Endothelial cell of umbilical vein (primary cell): Measurements from ENCODE around the gene IP6K1.
"Not testable (repeated sequence)": the region's sequence is repeated elsewhere in the genome, so short reads cannot be mapped to it uniquely, and the experiment has no call there.

Experiments
- CTCF ChIP-seq, 2 donors: IDR thresholded peaks; 1 replicate in 1 of 2; 2 replicates in 1 of 2; pipeline ENCODE4 v1.5.1; 2011; ENCODE audit warnings: low read length in 2 of 2, mild to moderate bottlenecking in 2 of 2, moderate library complexity in 2 of 2, control low read depth in 1 of 2, inconsistent platforms in 1 of 2, low read depth in 1 of 2; ENCODE audit not compliant: insufficient read depth in 1 of 2; ENCODE audit errors: extremely low read depth in 1 of 2
- EZH2 ChIP-seq: IDR thresholded peaks from 2 replicates; pipeline ENCODE4 v1.6.1; 2012; ENCODE audit warnings: borderline replicate concordance, low read depth, mild to moderate bottlenecking, moderate library complexity, low read length, inconsistent platforms; ENCODE audit not compliant: severe bottlenecking
- GATA2 ChIP-seq: IDR thresholded peaks from 2 replicates; pipeline ENCODE4 v1.7.0; 2011; ENCODE audit warnings: low read depth, mild to moderate bottlenecking, moderate library complexity, mixed read lengths, low read length; ENCODE audit not compliant: insufficient read length, insufficient read depth
- MAX ChIP-seq: IDR thresholded peaks from 2 replicates; pipeline ENCODE4 v1.6.1; 2011; ENCODE audit not compliant: insufficient read depth, insufficient read length
- MYC ChIP-seq: IDR thresholded peaks from one replicate; pipeline ENCODE4 v1.6.1; 2011; ENCODE audit warnings: mild to moderate bottlenecking, low read depth, low read length
- POLR2A ChIP-seq: IDR thresholded peaks from 2 replicates; pipeline ENCODE4 v1.6.1; 2012; ENCODE audit warnings: low read depth, mild to moderate bottlenecking, control low read depth, low read length
- POLR2AphosphoS5 ChIP-seq: IDR thresholded peaks from 2 replicates; pipeline ENCODE4 v1.6.1; 2012; ENCODE audit warnings: low read depth, mild to moderate bottlenecking, control low read depth, low read length, moderate library complexity; ENCODE audit not compliant: insufficient read depth

GRCh38 chr3:49691481-49691880, 94.9 kb downstream of the IP6K1 start:
- not testable (repeated sequence) for TF ChIP-seq EZH2; CTCF (IDR thresholded peaks at IDR 0.05; ENCODE audit: extremely low read depth in 1 of 2, insufficient read depth in 1 of 2, low read depth in 1 of 2, low read length in 2 of 2); POLR2A; MAX; GATA2; MYC; POLR2AphosphoS5
